ENCODE measurements around the gene PLPP2. TPM values are rescaled to one million over a fixed set of nuclear protein-coding genes. Genes with fewer than 3 reads are reported as not detected.

The PLPP2 gene
- total and polyA plus RNA-seq, 9 of the 15 experiments (the other 6 are each of a cell fraction or from before 2014, with no cell fraction given), result 0.51 to 4.4 (median 2.2) TPM; not detected in 1

DNA sequence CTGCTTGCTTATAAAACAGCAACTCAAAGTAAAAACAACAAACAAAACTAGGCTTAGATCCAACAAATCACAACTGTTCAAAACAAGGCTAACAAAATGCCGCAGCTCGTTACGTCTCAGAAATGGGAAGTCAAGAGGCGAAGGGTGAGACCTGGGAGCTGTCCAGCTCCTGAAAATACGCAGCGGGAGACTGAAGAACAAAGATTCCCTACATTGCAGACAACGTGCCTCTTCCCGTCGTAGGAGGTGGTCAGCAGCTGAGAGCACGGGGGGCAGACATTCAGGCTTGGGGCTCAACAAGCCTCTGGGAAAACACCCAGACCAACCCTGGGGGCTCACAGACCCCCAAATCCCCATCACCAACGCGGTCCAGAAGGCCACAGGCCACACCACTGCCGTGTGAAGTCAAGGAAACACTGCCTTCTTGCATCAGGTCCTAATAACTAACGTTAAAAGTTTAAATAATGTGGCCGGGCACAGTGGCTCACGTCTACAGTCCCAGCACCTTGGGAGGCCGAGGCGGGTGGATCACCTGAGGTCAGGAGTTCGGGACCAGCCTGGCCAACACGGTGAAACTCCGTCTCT is 13.5 kb downstream of the PLPP2 start:
- peaks cover 19 to 44% of the 10 kb centered on the region in 2 experiments for H3K27me3 ChIP-seq (ENCODE audit: control insufficient read depth in 2 of 2, insufficient read depth in 2 of 2, low read length in 2 of 2)
- no peak overlapping the region for H3K4me2 ChIP-seq (ENCODE audit: insufficient read depth, low read length)
- no peaks in the 10 kb centered on the region for H3K9me1 ChIP-seq (ENCODE audit: control insufficient read depth, insufficient read depth, low read length)
- no peaks in the 10 kb centered on the region for H3K36me3 ChIP-seq (ENCODE audit: control insufficient read depth, insufficient read depth, low read length)
- H2AFZ ChIP-seq (ENCODE audit: low read depth, low read length), result no peak overlapping the region
- no TSS peak for BruUV-seq (replicated peaks)
- H3K27ac ChIP-seq (ENCODE audit: extremely low read depth, low read depth, low read length), result no peak overlapping the region
- 0 out of 2 replicates have a peak, but pooled peaks cover 12% of the 10 kb centered on the region for H4K20me1 ChIP-seq (replicated peaks; ENCODE audit: control insufficient read depth, insufficient read depth, low read length)
- DNase-seq (ENCODE audit: extremely low read depth in 1 of 4, low spot score in 3 of 4) (peak in 2 of 4 experiments; percentile 29 to 56), FAIRE-seq (peak; percentile 89), ATAC-seq (peak; percentile 68; the same call in 2 of the 3 replicates)
- H3K4me1 ChIP-seq (replicated peaks in 1 of 2; ENCODE audit: control insufficient read depth in 2 of 2, insufficient read depth in 2 of 2, low read length in 2 of 2), result peaks cover 0 to 15% of the 10 kb centered on the region in 2 experiments; a peak in 1 of 5 replicates
- H3K9ac ChIP-seq (ENCODE audit: insufficient read depth in 1 of 2, low read depth in 2 of 2, low read length in 2 of 2), result no peak overlapping the region
- intact Hi-C loops (cut with micrococcal nuclease), result no loop called here
- no peaks in the 10 kb centered on the region for H3K9me3 ChIP-seq (replicated peaks; ENCODE audit: control insufficient read depth, insufficient read depth, low read depth, low read length)
- ChIA-PET CTCF (ENCODE audit: low intra/inter-chr PET ratio) (interaction anchor here (1.4 kb wide), 1 partner anchor 11 kb away, joined by 3 read pairs; no protein-coding TSS in a partner anchor), POLR2A (interaction anchor here (1.5 kb wide), 1 partner anchor 16 kb away, joined by 3 read pairs; no protein-coding TSS in a partner anchor)
- H3K79me2 ChIP-seq (ENCODE audit: control insufficient read depth, insufficient read depth, low read length), result no peaks in the 10 kb centered on the region
- in situ Hi-C loops (cut with MboI), result no loop called here
- no peak overlapping the region for H3K4me3 ChIP-seq
- WGBS (ENCODE audit: insufficient coverage, low coverage, missing lambda C conversion rate), result 12% methylated on average over 21 of the region's 21 CpGs
- peak; percentile 80; the same call in 1 of the 2 replicates for TF ChIP-seq ZNF644 (tag; IDR thresholded peaks at IDR 0.05; ENCODE audit: low read depth)
- TF ChIP-seq, protein P1, sequence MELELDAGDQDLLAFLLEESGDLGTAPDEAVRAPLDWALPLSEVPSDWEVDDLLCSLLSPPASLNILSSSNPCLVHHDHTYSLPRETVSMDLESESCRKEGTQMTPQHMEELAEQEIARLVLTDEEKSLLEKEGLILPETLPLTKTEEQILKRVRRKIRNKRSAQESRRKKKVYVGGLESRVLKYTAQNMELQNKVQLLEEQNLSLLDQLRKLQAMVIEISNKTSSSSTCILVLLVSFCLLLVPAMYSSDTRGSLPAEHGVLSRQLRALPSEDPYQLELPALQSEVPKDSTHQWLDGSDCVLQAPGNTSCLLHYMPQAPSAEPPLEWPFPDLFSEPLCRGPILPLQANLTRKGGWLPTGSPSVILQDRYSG (tag; conservative IDR thresholded peaks at IDR 0.05; ENCODE audit: low read depth), result 0 out of 2 replicates have a peak, but pooled peaks have one; percentile 54
- peak in 1 of 2 experiments; percentile 46; a peak in 1 of 4 replicates for TF ChIP-seq FOXK2 (conservative IDR thresholded peaks at IDR 0.05 in 1 of 2, IDR thresholded peaks at IDR 0.05 in 1 of 2; ENCODE audit: low read depth in 2 of 2)
- 0 out of 2 replicates have a peak, but pooled peaks have one; percentile 51 for TF ChIP-seq ZNF197 (CRISPR knock-in tag; IDR thresholded peaks at IDR 0.05; ENCODE audit: low read depth)
- TF ChIP-seq ZNF785 (CRISPR knock-in tag; IDR thresholded peaks at IDR 0.05), result no peak
- TF ChIP-seq ETV6 (IDR thresholded peaks at IDR 0.05; ENCODE audit: borderline replicate concordance in 1 of 2, low read depth in 2 of 2, low read length in 1 of 2), result no peak
- no peak for TF ChIP-seq ETV6 (CRISPR knock-in tag; IDR thresholded peaks at IDR 0.05; ENCODE audit: borderline replicate concordance)
- TF ChIP-seq JUND (IDR thresholded peaks at IDR 0.05; ENCODE audit: borderline replicate concordance, low read depth, low read length), result no peak
- 0 out of 3 replicates have a peak, but pooled peaks have one; percentile 20 for TF ChIP-seq JUND (tag; IDR thresholded peaks at IDR 0.05; ENCODE audit: borderline replicate concordance, low read depth, low read length)
- TF ChIP-seq NR2C2 (CRISPR knock-in tag; IDR thresholded peaks at IDR 0.05), result no peak
- TF ChIP-seq NR2C2 (tag; IDR thresholded peaks at IDR 0.05), result peak; percentile 37; the same call in 1 of the 2 replicates
- peak; percentile 34; the same call in 1 of the 2 replicates for TF ChIP-seq MECOM (CRISPR knock-in tag; IDR thresholded peaks at IDR 0.05)
- peak; percentile 89 for TF ChIP-seq SPI1 (IDR thresholded peaks at IDR 0.05; ENCODE audit: borderline replicate concordance, low read depth, low read length)
- no peak for TF ChIP-seq CHD4 (IDR thresholded peaks at IDR 0.05; ENCODE audit: insufficient read depth, insufficient replicate concordance, low read depth, low read length, poor library complexity, severe bottlenecking)
- 0 out of 2 replicates have a peak, but pooled peaks have one; percentile 36 for TF ChIP-seq GABPB1 (CRISPR knock-in tag; IDR thresholded peaks at IDR 0.05)
- TF ChIP-seq, protein P2, sequence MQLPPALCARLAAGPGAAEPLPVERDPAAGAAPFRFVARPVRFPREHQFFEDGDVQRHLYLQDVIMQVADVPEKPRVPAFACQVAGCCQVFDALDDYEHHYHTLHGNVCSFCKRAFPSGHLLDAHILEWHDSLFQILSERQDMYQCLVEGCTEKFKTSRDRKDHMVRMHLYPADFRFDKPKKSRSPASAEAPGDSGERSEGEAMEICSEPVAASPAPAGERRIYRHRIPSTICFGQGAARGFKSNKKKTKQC (CRISPR knock-in tag; IDR thresholded peaks at IDR 0.05), result peak; percentile 77
- TF ChIP-seq CREM (IDR thresholded peaks at IDR 0.05; ENCODE audit: low read depth), result peak; percentile 55; the same call in 1 of the 2 replicates
- TF ChIP-seq, protein P3, sequence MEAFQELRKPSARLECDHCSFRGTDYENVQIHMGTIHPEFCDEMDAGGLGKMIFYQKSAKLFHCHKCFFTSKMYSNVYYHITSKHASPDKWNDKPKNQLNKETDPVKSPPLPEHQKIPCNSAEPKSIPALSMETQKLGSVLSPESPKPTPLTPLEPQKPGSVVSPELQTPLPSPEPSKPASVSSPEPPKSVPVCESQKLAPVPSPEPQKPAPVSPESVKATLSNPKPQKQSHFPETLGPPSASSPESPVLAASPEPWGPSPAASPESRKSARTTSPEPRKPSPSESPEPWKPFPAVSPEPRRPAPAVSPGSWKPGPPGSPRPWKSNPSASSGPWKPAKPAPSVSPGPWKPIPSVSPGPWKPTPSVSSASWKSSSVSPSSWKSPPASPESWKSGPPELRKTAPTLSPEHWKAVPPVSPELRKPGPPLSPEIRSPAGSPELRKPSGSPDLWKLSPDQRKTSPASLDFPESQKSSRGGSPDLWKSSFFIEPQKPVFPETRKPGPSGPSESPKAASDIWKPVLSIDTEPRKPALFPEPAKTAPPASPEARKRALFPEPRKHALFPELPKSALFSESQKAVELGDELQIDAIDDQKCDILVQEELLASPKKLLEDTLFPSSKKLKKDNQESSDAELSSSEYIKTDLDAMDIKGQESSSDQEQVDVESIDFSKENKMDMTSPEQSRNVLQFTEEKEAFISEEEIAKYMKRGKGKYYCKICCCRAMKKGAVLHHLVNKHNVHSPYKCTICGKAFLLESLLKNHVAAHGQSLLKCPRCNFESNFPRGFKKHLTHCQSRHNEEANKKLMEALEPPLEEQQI (IDR thresholded peaks at IDR 0.05), result peak; percentile 57; the same call in 1 of the 2 replicates

Data from K562 (cell line).